Right cardiac atrium (tissue), 5 donors: ENCODE data around the gene SYCP2. TPM values are rescaled to one million over a fixed set of nuclear protein-coding genes. Genes with fewer than 3 reads are reported as not detected.

Experiments used
- ATAC-seq, 2 donors: fragments of 200-7000 bp; cut with Tn5 transposase; one replicate each; pipeline versions ENCODE4 v1.8.0 to v1.9.1; 2020; ENCODE audit warnings: moderate library complexity in 2 of 2, mild to moderate bottlenecking in 1 of 2
- DNase-seq, 3 donors: peaks; one replicate each; pipeline ENCODE4 v3.0.0-alpha.2; 2020
- H3K27ac ChIP-seq: one replicate; pipeline ENCODE4 v1.5.1; 2013; ENCODE audit warnings: mild to moderate bottlenecking, low read length, control low read depth, moderate library complexity
- H3K27me3 ChIP-seq: one replicate; pipeline ENCODE4 v1.6.1; 2013; ENCODE audit not compliant: control insufficient read depth, insufficient read depth
- H3K4me1 ChIP-seq: one replicate; pipeline ENCODE4 v1.6.1; 2013; ENCODE audit warnings: low read length; ENCODE audit not compliant: control insufficient read depth, insufficient read depth
- H3K4me3 ChIP-seq: one replicate; pipeline ENCODE4 v1.5.1; 2013; ENCODE audit warnings: low read length, control low read depth
- H3K9me3 ChIP-seq: one replicate; pipeline ENCODE4 v1.6.1; 2013; ENCODE audit warnings: low read length; ENCODE audit not compliant: control insufficient read depth
- WGBS: extraction: QIAGEN DNeasy Blood & Tissue Kit; methylation state at CpG from one replicate; pipeline ENCODE4 v1.1.7; 2013; 5-methylcytosine and 5-hydroxymethylcytosine counted together
- intact Hi-C, 4 donors: fragments of 100-400 bp; cut with DNase I; formaldehyde crosslinking; loops; one replicate each; pipeline versions ENCODE4 v1.11.0 to v1.14.0; 2022 to 2023
- polyA plus RNA-seq: library from polyadenylated mRNA; stranded (reverse); fragments of 200-250 nt; gene quantifications from one replicate; pipeline ENCODE4 v1.2.3, GENCODE V29; 2013
- total RNA-seq, 4 donors: library from RNA; stranded (reverse); fragmentation: NEBNext Ultra II Directional; extraction: Animal tissue kit (Norgen Biotek cat#: 25700); gene quantifications; one replicate each; pipeline ENCODE4 v1.2.1, GENCODE V29; 2021
- donor health status: healthy with polysubstance abuse.
- donor health status: DM: no; HTN: yes; CAD: no.
- donor health status: DM: no; HTN: no; CAD: no.
- donor health status: DM: no; HTN: yes; CAD: no; lungs with severe emphysema.
- donor health status: DM: yes; HTN: yes; CAD: no.

The SYCP2 gene
- total and polyA plus RNA-seq, 5 donors: 1.6 to 1.8 (median 1.7) TPM

DNA sequence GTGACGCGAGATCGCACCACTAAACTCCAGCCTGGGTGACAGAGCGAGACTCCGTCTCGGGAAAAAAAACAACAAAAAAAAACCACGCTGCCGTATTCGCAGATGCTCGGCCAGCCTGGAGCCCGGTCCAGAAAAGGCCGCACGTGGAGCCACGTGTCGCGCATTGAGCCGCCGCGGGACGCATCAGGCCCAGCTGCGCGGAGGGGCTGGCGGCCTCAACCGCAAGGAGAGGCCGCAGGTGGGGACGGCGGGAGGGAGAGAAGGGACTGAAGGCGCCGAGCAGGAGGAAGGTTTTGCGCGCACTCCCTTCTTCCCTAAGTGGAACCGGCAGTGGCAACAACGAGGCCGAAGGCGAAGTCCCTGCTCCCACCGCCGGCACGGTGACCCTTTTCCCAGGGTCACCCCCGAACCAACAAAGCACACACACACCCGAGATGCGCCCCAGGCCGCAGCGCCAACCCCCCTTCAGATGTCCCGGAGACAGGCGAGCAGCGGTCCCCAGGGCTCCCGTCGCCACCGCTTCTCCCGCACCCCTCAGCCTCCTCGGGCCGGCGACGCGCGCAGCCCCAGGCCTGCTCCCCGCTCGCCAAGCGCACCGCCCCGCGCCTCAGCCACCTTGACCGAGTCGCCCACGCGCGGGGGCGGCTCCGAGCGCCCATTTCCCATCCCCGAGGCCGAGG lies 681 bp downstream of the SYCP2 start:
- Histone ChIP-seq H3K27me3 (no peaks in the 10 kb centered on the region), H3K4me3 (peak overlapping the region; percentile 67), H3K27ac (no peak overlapping the region), H3K4me1 (no peaks in the 10 kb centered on the region), H3K9me3 (no peaks in the 10 kb centered on the region)
- DNase-seq (peak; percentile 18 to 57 (median 45)), ATAC-seq (peak in 1 of 2 donors; percentile 4)
- WGBS: 82% methylated on average over 72 of the region's 72 CpGs
- intact Hi-C loops: no loop called here

DNA sequence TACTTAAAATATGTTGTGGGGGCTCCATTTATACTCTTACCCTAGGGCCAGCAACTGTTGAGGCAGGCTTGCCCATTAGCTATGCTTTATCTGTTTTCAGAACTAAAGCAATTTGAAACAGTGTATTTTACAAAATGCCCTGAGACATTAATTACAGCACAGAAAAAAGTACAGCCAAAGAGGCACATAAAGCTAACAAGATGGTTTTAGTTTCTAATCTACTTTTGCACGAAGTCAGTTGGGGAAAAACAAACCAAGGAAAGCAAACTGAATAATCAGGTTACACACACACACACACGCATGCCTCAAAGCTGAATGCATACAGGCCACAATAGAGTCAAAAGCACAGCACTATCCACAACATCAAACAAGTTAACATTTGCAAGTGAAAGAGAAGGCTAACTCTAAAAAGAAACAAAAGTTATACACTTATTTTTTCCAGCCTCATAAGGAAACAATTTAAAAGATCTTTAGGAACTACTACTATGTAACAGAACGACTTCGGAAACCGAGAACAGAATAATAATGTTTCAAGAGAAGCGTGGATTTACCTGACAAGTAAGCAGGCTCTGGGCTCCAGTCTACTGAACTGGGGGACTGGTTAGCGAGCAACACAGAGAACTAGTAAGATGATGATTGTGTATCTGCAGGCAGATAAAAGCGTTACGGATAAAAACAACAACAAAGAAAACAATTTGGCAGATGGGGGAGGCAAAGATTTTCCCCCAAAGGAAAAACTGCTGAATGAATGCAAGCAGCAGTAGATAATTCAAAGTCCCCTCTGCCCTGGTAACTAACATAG lies 1.7 kb downstream of the SYCP2 start:
- no peak for DNase-seq
- H3K27ac ChIP-seq: no peak overlapping the region
- WGBS: 88% methylated on average over 9 of the region's 9 CpGs
- no peak overlapping the region for H3K4me3 ChIP-seq
- intact Hi-C loops: no loop called here
- no peaks in the 10 kb centered on the region for H3K9me3 ChIP-seq
- no peaks in the 10 kb centered on the region for H3K27me3 ChIP-seq
- H3K4me1 ChIP-seq: no peaks in the 10 kb centered on the region
- no peak for ATAC-seq

DNA sequence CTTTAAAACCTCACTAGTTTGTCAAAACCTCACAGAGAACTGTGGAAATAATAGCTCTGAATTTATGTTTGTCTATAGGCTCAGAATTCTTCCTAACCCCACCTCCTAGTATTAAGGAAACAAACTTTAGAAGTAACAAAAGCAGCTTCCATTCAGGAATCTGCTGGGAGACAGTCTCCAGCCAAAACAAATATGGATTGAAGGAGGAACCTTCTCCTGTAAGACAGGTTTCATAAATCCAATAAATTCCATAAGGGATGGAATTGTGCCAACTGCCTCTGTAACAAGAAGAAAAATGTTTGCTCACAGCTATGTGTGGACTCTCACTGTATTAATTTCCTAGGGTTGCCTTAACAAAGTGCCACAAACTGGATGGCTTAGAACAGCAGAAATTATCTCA lies 7.5 kb downstream of the SYCP2 start:
- no peak for ATAC-seq
- intact Hi-C loops: no loop called here
- no peaks in the 10 kb centered on the region for H3K4me1 ChIP-seq

DNA sequence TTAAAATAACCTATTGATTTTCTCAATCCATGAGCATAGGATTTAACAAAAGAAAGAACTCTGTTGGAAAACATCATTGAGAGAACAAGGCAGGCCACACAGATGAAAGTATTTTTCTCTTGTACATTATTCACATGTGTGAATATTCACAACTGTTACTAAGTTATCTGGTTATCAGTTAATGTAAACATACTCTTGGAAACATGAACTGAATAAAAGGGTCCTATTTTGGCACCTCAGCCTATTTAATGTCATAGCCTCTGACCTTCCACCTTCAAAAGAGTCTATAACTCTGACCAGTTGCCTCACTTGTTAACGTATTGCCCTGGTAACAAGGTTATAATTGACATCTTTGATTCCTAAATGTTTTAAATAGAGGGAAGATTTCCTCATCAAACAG lies 8.1 kb downstream of the SYCP2 start:
- Histone ChIP-seq H3K4me3 (no peak overlapping the region), H3K4me1 (no peaks in the 10 kb centered on the region), H3K27me3 (no peaks in the 10 kb centered on the region), H3K27ac (no peak overlapping the region), H3K9me3 (no peaks in the 10 kb centered on the region)
- intact Hi-C loops: no loop called here
- 93% methylated on average over 1 of the region's 1 CpG for WGBS
- no peak for DNase-seq
- no peak for ATAC-seq

More for the DNA sequence above, 7.5 kb downstream of the SYCP2 start:
- Histone ChIP-seq H3K27me3 (no peaks in the 10 kb centered on the region), H3K4me3 (no peak overlapping the region), H3K27ac (no peak overlapping the region), H3K9me3 (no peaks in the 10 kb centered on the region)
- no peak for DNase-seq

DNA sequence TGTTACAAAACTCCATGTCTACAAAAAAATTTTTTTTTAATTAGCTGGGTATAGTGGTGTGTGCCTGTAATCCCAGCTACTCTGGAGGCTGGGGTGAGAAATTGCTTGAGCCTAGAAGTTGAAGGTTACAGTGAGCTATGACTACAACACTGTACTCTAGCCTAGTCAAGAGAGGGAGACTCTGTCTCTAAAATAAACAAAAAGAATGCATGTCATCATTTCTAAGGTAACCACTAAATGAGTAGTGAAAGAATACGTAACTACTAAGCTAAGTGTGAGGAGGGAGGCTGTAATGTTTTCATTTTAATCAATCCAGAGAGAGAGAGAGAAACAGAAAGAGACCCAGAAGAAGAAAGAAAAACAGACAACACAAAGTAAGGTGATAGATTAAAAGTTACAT lies 9.9 kb downstream of the SYCP2 start:
- Histone ChIP-seq H3K27ac (no peak overlapping the region), H3K4me1 (no peaks in the 10 kb centered on the region), H3K4me3 (no peak overlapping the region), H3K27me3 (no peaks in the 10 kb centered on the region), H3K9me3 (no peaks in the 10 kb centered on the region)
- intact Hi-C loops: no loop called here
- 91% methylated on average over 1 of the region's 1 CpG for WGBS
- no peak for DNase-seq
- ATAC-seq: no peak

DNA sequence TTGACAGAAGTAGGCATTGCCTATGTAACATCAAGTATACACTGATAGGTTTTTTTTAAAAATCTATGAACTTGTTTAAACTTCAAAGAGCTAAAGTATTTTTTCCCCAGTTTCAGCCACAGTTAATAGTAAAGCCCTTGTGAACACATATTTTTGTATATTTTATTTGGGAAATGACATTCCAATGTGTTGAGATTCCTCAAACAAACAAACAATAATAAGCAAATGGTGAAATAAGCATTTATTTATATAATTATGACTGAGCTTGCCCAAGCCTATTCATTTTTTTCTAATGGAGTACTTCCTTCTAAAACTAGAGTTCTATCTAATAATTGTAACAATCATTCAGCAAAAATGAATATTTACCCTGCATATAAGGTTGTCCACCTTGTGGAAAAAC lies 12.5 kb downstream of the SYCP2 start:
- DNase-seq (no peak), ATAC-seq (no peak)
- intact Hi-C loops: no loop called here
- H3K4me3 ChIP-seq: no peak overlapping the region
- H3K27ac ChIP-seq: no peak overlapping the region
- H3K9me3 ChIP-seq: no peaks in the 10 kb centered on the region
- no peaks in the 10 kb centered on the region for H3K27me3 ChIP-seq
- H3K4me1 ChIP-seq: no peaks in the 10 kb centered on the region

DNA sequence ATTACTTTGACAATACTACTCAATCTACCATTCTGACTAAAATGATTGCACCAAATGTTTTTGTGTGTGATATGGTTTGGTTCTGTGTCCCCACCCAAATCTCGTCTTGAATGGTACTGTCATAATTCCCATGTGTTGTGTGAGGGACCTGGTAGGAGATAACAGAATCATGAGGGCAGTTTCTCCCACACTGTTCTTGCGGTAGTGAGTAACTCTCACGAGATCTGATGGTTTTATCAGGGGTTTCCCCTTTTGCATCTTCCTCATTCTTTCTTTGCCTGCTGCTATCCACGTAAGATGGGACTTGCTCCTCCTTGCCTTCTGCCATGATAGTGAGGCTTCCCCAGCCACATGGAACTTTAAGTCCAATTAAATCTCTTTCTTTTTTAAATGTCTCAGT lies 20.8 kb downstream of the SYCP2 start:
- WGBS: 56% methylated on average over 4 of the region's 4 CpGs
- H3K9me3 ChIP-seq: no peaks in the 10 kb centered on the region
- H3K4me3 ChIP-seq: no peak overlapping the region
- H3K27ac ChIP-seq: no peak overlapping the region
- no peaks in the 10 kb centered on the region for H3K27me3 ChIP-seq
- DNase-seq: no peak
- H3K4me1 ChIP-seq: no peaks in the 10 kb centered on the region
- intact Hi-C loops: no loop called here
- no peak for ATAC-seq

DNA sequence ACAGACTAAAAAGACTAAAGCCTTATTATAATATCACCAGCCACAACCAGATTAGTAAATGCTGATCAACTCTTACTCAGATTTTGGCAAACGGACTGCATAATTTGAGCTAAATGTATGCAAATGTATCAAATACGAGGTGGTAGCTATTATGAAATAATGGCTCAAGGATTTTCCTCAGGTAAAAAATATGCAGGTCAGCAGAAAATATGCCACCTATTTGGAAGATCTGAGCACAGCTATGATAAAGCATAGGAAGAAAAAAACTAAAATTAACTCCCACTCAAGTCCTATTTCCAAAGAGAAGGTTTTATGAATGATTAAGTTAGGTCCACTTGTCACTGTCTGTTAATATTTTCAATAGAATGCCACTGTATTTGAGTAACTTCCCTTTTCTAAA lies 22.4 kb downstream of the SYCP2 start:
- Histone ChIP-seq H3K9me3 (no peaks in the 10 kb centered on the region), H3K4me3 (no peak overlapping the region), H3K27me3 (no peaks in the 10 kb centered on the region), H3K27ac (no peak overlapping the region), H3K4me1 (no peaks in the 10 kb centered on the region)
- ATAC-seq: no peak
- no peak for DNase-seq
- 88% methylated on average over 2 of the region's 2 CpGs for WGBS
- intact Hi-C loops: no loop called here

DNA sequence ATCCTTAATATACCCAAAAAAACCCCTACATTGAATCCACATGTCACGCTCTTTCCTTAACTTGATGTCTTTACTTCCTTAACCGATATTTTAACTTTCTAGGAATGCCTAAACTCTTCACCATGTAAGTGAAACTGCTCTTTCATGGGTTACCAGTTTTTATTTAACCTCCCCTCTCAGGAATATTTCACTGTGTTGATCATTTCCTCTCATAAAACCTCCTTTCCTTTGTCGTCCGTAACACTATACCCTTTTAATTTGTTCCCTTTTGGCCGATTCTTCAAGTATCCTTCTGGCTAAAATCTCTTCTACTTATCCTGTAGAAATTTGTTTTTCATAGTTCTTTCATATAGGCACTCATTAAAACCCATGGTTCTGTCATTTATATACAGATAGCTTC lies 24.6 kb downstream of the SYCP2 start:
- DNase-seq (no peak), ATAC-seq (no peak)
- no peaks in the 10 kb centered on the region for H3K4me1 ChIP-seq
- intact Hi-C loops: no loop called here
- whole genome bisulfite sequencing: 91% methylated on average over 5 of the region's 5 CpGs
- H3K27ac ChIP-seq: no peak overlapping the region
- no peaks in the 10 kb centered on the region for H3K9me3 ChIP-seq
- no peak overlapping the region for H3K4me3 ChIP-seq
- H3K27me3 ChIP-seq: no peaks in the 10 kb centered on the region

DNA sequence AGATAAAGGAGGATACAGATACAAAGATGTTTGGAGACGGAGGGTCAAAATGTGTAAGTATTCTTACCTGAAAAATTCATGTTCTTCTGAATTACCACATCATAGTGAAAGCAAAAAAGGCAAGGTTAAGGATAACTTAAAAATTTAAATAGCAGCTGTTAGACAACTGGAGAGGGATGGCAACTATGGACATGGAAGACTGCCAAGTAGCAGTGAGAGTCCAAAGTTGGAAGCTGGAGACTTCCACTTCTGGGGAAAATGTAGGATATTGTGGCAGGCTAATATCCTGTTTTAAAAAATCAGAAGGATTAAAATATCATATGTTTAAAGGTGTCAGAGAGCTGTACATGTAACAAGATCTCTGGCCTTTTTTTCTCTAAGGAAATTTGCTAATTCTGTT lies 29.8 kb downstream of the SYCP2 start:
- 88% methylated on average over 1 of the region's 1 CpG for WGBS
- no peak for ATAC-seq

DNA sequence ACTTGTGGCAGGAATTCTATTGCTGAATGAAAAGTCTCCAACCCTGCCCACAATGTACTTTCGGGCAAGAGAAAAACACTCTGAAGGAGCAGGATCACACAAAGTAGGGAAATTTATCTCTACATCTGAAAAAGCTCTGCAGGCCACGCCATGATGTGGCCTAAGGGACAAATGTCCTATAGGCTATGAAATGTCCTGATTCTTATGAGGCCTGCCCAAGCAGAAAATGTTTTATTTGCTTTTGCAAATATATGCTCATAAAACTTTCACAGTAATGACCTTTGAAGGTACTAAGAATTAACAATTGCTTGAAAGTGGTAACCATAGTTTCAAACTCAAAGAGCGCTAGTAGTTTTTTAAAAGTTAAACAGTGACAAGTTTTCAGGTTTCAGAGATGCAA lies 31.0 kb downstream of the SYCP2 start:
- Histone ChIP-seq H3K9me3 (no peaks in the 10 kb centered on the region), H3K27me3 (no peaks in the 10 kb centered on the region), H3K4me1 (no peaks in the 10 kb centered on the region), H3K27ac (no peak overlapping the region), H3K4me3 (no peak overlapping the region)
- intact Hi-C loops: no loop called here
- no peak for DNase-seq
- 98% methylated on average over 3 of the region's 3 CpGs for WGBS
- no peak for ATAC-seq

More for the DNA sequence above, 29.8 kb downstream of the SYCP2 start:
- H3K4me3 ChIP-seq: no peak overlapping the region
- intact Hi-C loops: no loop called here
- no peak overlapping the region for H3K27ac ChIP-seq
- H3K4me1 ChIP-seq: no peaks in the 10 kb centered on the region
- H3K27me3 ChIP-seq: no peaks in the 10 kb centered on the region
- H3K9me3 ChIP-seq: no peaks in the 10 kb centered on the region
- no peak for DNase-seq
